Endothelial cell (in vitro differentiated cells): Measurements from ENCODE around the gene C1QC. TPM values are rescaled to one million over a fixed set of nuclear protein-coding genes. Genes with fewer than 3 reads are reported as not detected.

ENCODE experiments used
- DNase-seq: peaks from one replicate; pipeline ENCODE4 v3.0.0; 2021; ENCODE audit warnings: low spot score
- H3K27ac Mint-ChIP-seq: one replicate; pipeline ENCODE4 v1.8.0; 2021; ENCODE audit warnings: mixed read lengths, inconsistent platforms; ENCODE audit not compliant: unreplicated experiment
- H3K27me3 Mint-ChIP-seq: one replicate; pipeline ENCODE4 v1.8.0; 2021; ENCODE audit warnings: mild to moderate bottlenecking, moderate library complexity, mixed read lengths, inconsistent platforms; ENCODE audit not compliant: unreplicated experiment
- H3K36me3 Mint-ChIP-seq: one replicate; pipeline ENCODE4 v1.8.0; 2021; ENCODE audit warnings: mild to moderate bottlenecking, low read depth, mixed read lengths, inconsistent platforms; ENCODE audit not compliant: unreplicated experiment
- H3K4me1 Mint-ChIP-seq: one replicate; pipeline ENCODE4 v1.8.0; 2021; ENCODE audit warnings: mild to moderate bottlenecking, mixed read lengths, inconsistent platforms; ENCODE audit not compliant: unreplicated experiment
- H3K4me3 Mint-ChIP-seq: one replicate; pipeline ENCODE4 v1.8.0; 2021; ENCODE audit warnings: mild to moderate bottlenecking, mixed read lengths, inconsistent platforms; ENCODE audit not compliant: unreplicated experiment
- H3K9me3 Mint-ChIP-seq: one replicate; pipeline ENCODE4 v1.8.0; 2021; ENCODE audit warnings: mixed read lengths, inconsistent platforms; ENCODE audit not compliant: unreplicated experiment
- total RNA-seq: library from RNA; stranded (reverse); fragmentation: NEBNext Ultra II Directional; extraction: Animal tissue kit (Norgen Biotek cat#: 25700); gene quantifications from one replicate; pipeline ENCODE4 v1.2.1, GENCODE V29; 2021; ENCODE audit not compliant: unreplicated experiment
- TF ChIP-seq, protein P1 (sequence below): fragments of 200-600 bp; sonication (generic); IDR thresholded peaks from one replicate; pipeline ENCODE4 v1.5.0; 2021; ENCODE audit warnings: antibody characterized with exemption; ENCODE audit not compliant: unreplicated experiment

C1QC gene
- total RNA-seq, 1 donor from 2014 or later: not detected

DNA sequence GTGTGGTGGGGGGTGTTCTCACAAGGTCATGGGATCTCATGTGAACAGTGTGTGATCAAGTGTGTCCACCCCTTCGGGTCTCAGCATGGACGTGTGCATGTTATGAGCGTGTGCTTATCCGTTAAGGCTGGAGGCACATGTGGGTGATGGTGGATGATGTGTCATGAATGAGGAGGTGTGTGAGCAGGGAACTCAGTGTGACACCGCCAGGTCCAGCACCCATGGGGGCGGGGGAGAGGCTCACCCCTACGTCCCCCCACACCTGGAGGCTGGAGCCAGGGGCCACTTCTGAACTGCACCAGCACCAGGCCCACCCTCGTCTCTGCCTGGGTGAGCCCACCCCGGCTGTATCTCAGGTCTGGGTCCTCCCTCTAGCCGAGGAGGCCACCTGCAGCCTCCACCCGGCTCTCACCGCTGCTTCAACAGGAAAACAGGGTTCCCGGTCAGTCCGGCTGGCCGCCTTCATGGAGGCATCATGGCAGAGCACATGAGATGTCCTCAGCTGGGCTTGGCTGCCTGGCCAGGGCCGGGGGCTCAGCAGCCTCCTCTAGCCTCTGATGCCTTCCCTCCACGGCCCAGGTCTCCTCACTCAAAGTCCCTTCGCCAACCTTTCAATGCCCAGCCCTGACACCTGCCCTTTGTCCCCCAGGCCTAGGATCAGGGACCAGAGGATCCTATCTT, 41.2 kb upstream of the C1QC start:
- H3K4me3 Mint-ChIP-seq: no peak overlapping the region
- no peak for DNase-seq
- TF ChIP-seq, protein P1, sequence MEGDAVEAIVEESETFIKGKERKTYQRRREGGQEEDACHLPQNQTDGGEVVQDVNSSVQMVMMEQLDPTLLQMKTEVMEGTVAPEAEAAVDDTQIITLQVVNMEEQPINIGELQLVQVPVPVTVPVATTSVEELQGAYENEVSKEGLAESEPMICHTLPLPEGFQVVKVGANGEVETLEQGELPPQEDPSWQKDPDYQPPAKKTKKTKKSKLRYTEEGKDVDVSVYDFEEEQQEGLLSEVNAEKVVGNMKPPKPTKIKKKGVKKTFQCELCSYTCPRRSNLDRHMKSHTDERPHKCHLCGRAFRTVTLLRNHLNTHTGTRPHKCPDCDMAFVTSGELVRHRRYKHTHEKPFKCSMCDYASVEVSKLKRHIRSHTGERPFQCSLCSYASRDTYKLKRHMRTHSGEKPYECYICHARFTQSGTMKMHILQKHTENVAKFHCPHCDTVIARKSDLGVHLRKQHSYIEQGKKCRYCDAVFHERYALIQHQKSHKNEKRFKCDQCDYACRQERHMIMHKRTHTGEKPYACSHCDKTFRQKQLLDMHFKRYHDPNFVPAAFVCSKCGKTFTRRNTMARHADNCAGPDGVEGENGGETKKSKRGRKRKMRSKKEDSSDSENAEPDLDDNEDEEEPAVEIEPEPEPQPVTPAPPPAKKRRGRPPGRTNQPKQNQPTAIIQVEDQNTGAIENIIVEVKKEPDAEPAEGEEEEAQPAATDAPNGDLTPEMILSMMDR: no peak
- no peaks in the 10 kb centered on the region for H3K27me3 Mint-ChIP-seq
- no peak overlapping the region for H3K27ac Mint-ChIP-seq
- peaks cover under 1% of the 10 kb centered on the region for H3K4me1 Mint-ChIP-seq
- no peaks in the 10 kb centered on the region for H3K36me3 Mint-ChIP-seq
- H3K9me3 Mint-ChIP-seq: no peaks in the 10 kb centered on the region

DNA sequence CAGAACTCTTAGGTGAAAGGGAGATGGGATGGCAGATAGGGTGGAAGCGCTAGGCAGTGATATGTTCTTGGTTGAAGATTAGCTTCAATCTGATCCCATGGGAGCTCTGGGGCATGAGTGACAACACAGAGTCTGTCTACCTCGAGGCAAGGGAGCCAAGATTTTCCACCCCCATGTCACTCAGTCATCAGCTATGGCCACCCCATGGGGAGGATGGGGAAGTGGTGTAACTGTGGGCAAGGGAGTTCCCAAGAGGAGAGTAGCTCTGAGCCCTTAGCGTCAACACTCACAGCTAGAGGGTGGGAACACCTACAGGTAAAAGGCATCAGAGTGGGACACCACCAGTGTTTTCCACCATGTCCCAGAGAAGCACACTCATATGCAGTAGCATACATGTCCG, 37.3 kb upstream of the C1QC start:
- no peak for DNase-seq
- TF ChIP-seq, protein P1: no peak
- Mint-ChIP-seq H3K4me3 (no peak overlapping the region), H3K9me3 (no peaks in the 10 kb centered on the region), H3K27me3 (peaks cover 8% of the 10 kb centered on the region), H3K36me3 (no peaks in the 10 kb centered on the region), H3K27ac (no peak overlapping the region), H3K4me1 (peaks cover 12% of the 10 kb centered on the region)

DNA sequence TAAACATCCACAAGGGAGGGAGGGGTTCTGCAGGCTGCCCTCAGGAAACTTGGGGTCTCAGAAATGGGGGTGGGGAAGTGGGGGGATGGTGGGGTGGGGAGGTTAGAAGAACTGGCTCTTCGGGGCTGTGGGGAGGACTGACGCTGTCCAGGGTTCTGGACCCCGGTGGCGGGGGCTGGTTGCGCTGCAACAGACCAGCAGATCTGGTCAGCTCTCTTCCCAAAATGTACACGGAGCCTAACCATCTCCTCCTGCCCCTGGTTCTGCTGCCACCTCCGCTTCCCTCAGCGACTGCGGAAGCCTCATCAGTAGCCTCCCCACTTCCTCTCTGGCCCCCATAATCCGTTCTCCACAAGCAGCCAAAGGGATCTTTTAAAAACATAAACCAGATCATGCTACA, 36.3 kb upstream of the C1QC start:
- Mint-ChIP-seq H3K27me3 (peaks cover 8% of the 10 kb centered on the region), H3K27ac (no peak overlapping the region), H3K4me3 (no peak overlapping the region), H3K4me1 (peaks cover 12% of the 10 kb centered on the region), H3K36me3 (no peaks in the 10 kb centered on the region), H3K9me3 (no peaks in the 10 kb centered on the region)
- TF ChIP-seq, protein P1: no peak
- peak; percentile 57 for DNase-seq

DNA sequence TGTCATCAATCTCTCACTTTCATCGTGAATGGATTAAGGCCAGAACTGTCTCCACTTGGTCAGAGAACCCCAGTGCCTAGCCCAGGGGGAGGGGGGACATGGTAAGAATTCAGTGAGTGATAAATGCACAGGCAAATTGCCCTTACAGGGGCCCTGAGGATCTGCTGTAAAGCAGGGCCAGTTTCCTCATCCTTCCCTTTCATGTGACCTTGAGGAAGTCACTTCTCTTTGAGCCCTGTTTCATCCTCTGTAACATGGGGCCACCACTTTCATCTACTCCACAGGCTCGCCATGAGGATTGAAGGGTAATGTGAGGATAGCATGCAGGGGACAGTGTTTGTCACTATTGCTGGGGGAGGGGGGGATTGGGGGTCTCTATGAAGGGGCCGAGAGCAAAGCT, 35.1 kb upstream of the C1QC start:
- no peaks in the 10 kb centered on the region for H3K36me3 Mint-ChIP-seq
- peaks cover 12% of the 10 kb centered on the region for H3K4me1 Mint-ChIP-seq
- no peak overlapping the region for H3K4me3 Mint-ChIP-seq
- no peak overlapping the region for H3K27ac Mint-ChIP-seq
- no peaks in the 10 kb centered on the region for H3K9me3 Mint-ChIP-seq
- peaks cover 8% of the 10 kb centered on the region for H3K27me3 Mint-ChIP-seq
- TF ChIP-seq, protein P1: no peak
- DNase-seq: no peak

DNA sequence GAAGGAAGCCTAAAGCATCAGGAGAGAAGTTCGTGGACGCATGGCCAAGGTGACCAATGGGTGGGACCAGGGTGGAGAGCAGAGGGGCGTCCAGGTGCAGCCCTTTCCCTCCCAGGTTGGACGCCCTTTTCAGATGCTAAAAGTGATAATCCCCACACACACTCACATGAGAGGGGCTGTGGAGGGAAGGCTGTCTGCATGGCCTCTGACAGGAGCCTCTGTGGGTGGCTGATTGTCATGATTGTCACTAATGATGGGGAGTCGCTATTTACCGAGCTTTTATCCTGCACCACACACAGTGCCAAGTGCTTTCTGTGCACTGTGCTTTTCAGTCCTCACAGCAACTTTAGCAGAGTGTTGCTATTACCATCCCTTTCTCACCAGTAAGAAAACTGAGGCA, 34.1 kb upstream of the C1QC start:
- H3K9me3 Mint-ChIP-seq: no peaks in the 10 kb centered on the region
- no peak overlapping the region for H3K27ac Mint-ChIP-seq
- no peaks in the 10 kb centered on the region for H3K36me3 Mint-ChIP-seq
- TF ChIP-seq, protein P1: no peak
- no peak for DNase-seq
- H3K4me3 Mint-ChIP-seq: no peak overlapping the region
- peaks cover 12% of the 10 kb centered on the region for H3K4me1 Mint-ChIP-seq
- peaks cover 8% of the 10 kb centered on the region for H3K27me3 Mint-ChIP-seq
